Mononuclear cell (primary cell): Measurements from ENCODE around the gene NPIPB6. TPM values are rescaled to one million over a fixed set of nuclear protein-coding genes. Genes with fewer than 3 reads are reported as not detected.
"Not testable (repeated sequence)": the region's sequence is repeated elsewhere in the genome, so short reads cannot be mapped to it uniquely, and the experiment has no call there.

ENCODE experiments used
- H3K27me3 ChIP-seq: 2 replicates; pipeline ENCODE4 v1.6.0; 2011; ENCODE audit warnings: low read length, control low read depth; ENCODE audit not compliant: insufficient read depth
- H3K4me1 ChIP-seq: 2 replicates; pipeline ENCODE4 v1.5.1; 2011; ENCODE audit warnings: mild to moderate bottlenecking, low read length, control low read depth; ENCODE audit not compliant: insufficient read depth
- H3K4me3 ChIP-seq: 2 replicates; pipeline ENCODE4 v1.5.1; 2011; ENCODE audit warnings: mild to moderate bottlenecking, low read length, moderate library complexity
- H3K9me3 ChIP-seq: 2 replicates; pipeline ENCODE4 v1.5.1; 2011; ENCODE audit warnings: low read depth, mild to moderate bottlenecking, control low read depth, low read length
- total RNA-seq: library from RNA; depleted of rRNA; stranded (reverse); fragments of >200 nt; gene quantifications from one replicate; pipeline ENCODE4 v1.2.3, GENCODE V29; 2012

Gene NPIPB6
- total RNA-seq, result not detected

- H3K4me1 ChIP-seq, H3K9me3 ChIP-seq, H3K27me3 ChIP-seq, H3K4me3 ChIP-seq: not testable (repeated sequence)
Measured at GRCh38 chr16:28363408-28363807, at the start of gene NPIPB6. Gene NPIPB6, minus strand, starts transcription at chr16:28363508. Its CDS starts 686 bp downstream, at chr16:28362822.

- H3K9me3 ChIP-seq, H3K4me1 ChIP-seq, H3K4me3 ChIP-seq, H3K27me3 ChIP-seq: not testable (repeated sequence)
Measured at GRCh38 chr16:28403220-28404072, 40.1 kb upstream of the NPIPB6 start, which contains the start of gene EIF3CL. Gene EIF3CL, minus strand, starts transcription at chr16:28403841. Its CDS starts 223 bp downstream, at chr16:28403618.

- H3K27me3 ChIP-seq, H3K4me1 ChIP-seq, H3K4me3 ChIP-seq, H3K9me3 ChIP-seq: not testable (repeated sequence)
Measured at GRCh38 chr16:28392054-28392453, 28.7 kb upstream of the NPIPB6 start.

GRCh38 chr16:28382177-28382867, 19.0 kb upstream of the NPIPB6 start:
- H3K27me3 ChIP-seq, H3K9me3 ChIP-seq, H3K4me3 ChIP-seq, H3K4me1 ChIP-seq: not testable (repeated sequence)

- H3K9me3 ChIP-seq, H3K27me3 ChIP-seq, H3K4me1 ChIP-seq: not testable (repeated sequence)
Measured at GRCh38 chr16:28377822-28378221, 14.5 kb upstream of the NPIPB6 start.

GRCh38 chr16:28377108-28377625, 13.9 kb upstream of the NPIPB6 start:
- not testable (repeated sequence) for H3K9me3 ChIP-seq, H3K27me3 ChIP-seq, H3K4me1 ChIP-seq, H3K4me3 ChIP-seq

More at GRCh38 chr16:28377822-28378221, 14.5 kb upstream of the NPIPB6 start:
- not testable (repeated sequence) for H3K4me3 ChIP-seq

GRCh38 chr16:28375115-28375514, 11.8 kb upstream of the NPIPB6 start:
- H3K4me1 ChIP-seq, H3K27me3 ChIP-seq, H3K9me3 ChIP-seq, H3K4me3 ChIP-seq: not testable (repeated sequence)

GRCh38 chr16:28374281-28374680, 11.0 kb upstream of the NPIPB6 start:
- not testable (repeated sequence) for H3K9me3 ChIP-seq, H3K4me3 ChIP-seq, H3K4me1 ChIP-seq, H3K27me3 ChIP-seq

GRCh38 chr16:28367926-28368325, 4.6 kb upstream of the NPIPB6 start:
- not testable (repeated sequence) for H3K27me3 ChIP-seq, H3K9me3 ChIP-seq, H3K4me3 ChIP-seq, H3K4me1 ChIP-seq

GRCh38 chr16:28364268-28365173, 1.2 kb upstream of the NPIPB6 start:
- H3K27me3 ChIP-seq, H3K4me1 ChIP-seq, H3K9me3 ChIP-seq, H3K4me3 ChIP-seq: not testable (repeated sequence)

GRCh38 chr16:28362600-28362999, 708 bp downstream of the NPIPB6 start:
- H3K27me3 ChIP-seq, H3K9me3 ChIP-seq, H3K4me1 ChIP-seq, H3K4me3 ChIP-seq: not testable (repeated sequence)

- not testable (repeated sequence) for H3K9me3 ChIP-seq, H3K27me3 ChIP-seq, H3K4me1 ChIP-seq, H3K4me3 ChIP-seq
Measured at GRCh38 chr16:28338230-28338629, 25.1 kb downstream of the NPIPB6 start.

- not testable (repeated sequence) for H3K27me3 ChIP-seq, H3K4me3 ChIP-seq, H3K9me3 ChIP-seq, H3K4me1 ChIP-seq
Measured at GRCh38 chr16:28336940-28337710, 26.2 kb downstream of the NPIPB6 start.

GRCh38 chr16:28335678-28336077, 27.6 kb downstream of the NPIPB6 start:
- H3K4me3 ChIP-seq, H3K4me1 ChIP-seq, H3K9me3 ChIP-seq, H3K27me3 ChIP-seq: not testable (repeated sequence)
